Measurements from ENCODE around the gene ZNF428. TPM values are rescaled to one million over a fixed set of nuclear protein-coding genes. Genes with fewer than 3 reads are reported as not detected.

The ZNF428 gene
- total RNA-seq, 4 donors from 2014 or later: 38.1 to 61.1 (median 50.5) TPM

DNA sequence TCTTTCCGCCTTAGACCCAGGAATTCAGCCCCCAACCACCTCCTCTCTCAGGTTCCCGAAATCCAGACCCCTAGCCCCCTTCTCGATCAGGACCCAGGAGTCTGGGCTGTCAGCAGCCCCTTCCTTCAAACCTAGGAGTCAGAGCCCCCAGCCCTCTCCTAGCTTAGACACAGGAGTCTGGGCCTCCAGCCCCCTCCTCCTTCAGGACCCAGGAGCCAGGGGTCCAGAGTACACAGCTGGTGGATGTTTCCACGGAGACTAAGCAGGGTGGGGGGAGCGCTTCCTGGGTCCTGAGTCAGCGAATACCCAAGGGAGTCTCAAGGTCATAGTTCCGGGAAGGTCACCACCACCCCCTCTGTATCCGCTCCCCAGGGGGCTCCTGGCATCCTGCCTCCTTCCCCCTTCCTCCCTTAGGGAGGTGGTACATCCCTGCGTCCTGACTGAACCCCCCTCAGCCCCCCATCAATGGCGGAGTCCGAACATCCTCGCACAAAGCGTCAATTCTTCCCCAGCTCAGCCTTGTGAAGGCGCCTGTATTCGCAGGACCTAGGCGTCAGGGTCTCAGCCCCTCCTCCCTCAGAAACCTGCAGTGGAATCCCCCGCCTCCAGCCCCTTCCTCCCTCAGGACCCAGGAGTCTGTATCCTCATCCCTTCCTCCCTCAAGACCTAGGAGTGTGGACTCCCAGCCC, 15.6 kb upstream of the ZNF428 start:
- Histone ChIP-seq H3K4me1 (peaks cover 0 to 52% (median 4%) of the 10 kb centered on the region in 4 donors), H3K4me3 (peak overlapping the region; percentile 28 to 43 (median 32)), H3K9me3 (no peaks in the 10 kb centered on the region), H3K27ac (peak overlapping the region; percentile 71 to 92 (median 82)), H3K36me3 (no peaks in the 10 kb centered on the region), H3K27me3 (peaks cover under 1 to 33% of the 10 kb centered on the region in 2 donors)
- no peak for DNase-seq (ENCODE audit: low spot score in 2 of 2)
- TF ChIP-seq POLR2A (IDR thresholded peaks at IDR 0.05): peak in 1 of 2 donors; percentile 6
- TF ChIP-seq, protein P1, sequence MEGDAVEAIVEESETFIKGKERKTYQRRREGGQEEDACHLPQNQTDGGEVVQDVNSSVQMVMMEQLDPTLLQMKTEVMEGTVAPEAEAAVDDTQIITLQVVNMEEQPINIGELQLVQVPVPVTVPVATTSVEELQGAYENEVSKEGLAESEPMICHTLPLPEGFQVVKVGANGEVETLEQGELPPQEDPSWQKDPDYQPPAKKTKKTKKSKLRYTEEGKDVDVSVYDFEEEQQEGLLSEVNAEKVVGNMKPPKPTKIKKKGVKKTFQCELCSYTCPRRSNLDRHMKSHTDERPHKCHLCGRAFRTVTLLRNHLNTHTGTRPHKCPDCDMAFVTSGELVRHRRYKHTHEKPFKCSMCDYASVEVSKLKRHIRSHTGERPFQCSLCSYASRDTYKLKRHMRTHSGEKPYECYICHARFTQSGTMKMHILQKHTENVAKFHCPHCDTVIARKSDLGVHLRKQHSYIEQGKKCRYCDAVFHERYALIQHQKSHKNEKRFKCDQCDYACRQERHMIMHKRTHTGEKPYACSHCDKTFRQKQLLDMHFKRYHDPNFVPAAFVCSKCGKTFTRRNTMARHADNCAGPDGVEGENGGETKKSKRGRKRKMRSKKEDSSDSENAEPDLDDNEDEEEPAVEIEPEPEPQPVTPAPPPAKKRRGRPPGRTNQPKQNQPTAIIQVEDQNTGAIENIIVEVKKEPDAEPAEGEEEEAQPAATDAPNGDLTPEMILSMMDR (IDR thresholded peaks at IDR 0.05): peak in 1 of 5 experiments; percentile 9
- TF ChIP-seq EP300 (IDR thresholded peaks at IDR 0.05): peak in 1 of 2 donors; percentile 30
- WGBS, 2 donors: 14 to 15% methylated on average over 15 to 17 of the region's 17 CpGs

DNA sequence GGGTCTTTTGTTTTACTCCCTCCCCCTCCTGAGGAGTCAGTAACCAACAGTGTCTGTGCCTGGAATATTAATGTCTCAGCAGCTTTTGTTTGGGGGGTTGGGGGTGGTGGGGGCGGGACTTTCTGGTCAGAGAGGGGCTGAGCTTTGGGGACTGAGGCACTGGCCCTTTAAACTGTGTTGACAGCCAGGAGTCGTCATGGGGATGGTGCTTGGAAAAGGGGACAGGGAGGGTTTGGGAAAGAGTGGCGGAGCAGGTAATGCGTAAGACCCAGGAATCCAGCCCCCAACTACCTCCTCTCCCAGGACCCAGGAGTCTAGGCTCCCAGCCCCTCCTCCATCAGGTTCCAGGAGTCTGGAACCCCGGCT, 15.1 kb upstream of the ZNF428 start:
- TF ChIP-seq EP300 (IDR thresholded peaks at IDR 0.05) (no peak), POLR2A (IDR thresholded peaks at IDR 0.05) (no peak)
- TF ChIP-seq, protein P1 (IDR thresholded peaks at IDR 0.05): no peak
- H3K4me3 ChIP-seq: peak overlapping the region; percentile 28 to 43 (median 32)
- H3K36me3 ChIP-seq: no peaks in the 10 kb centered on the region
- WGBS, 2 donors: 22 to 59% methylated on average over 5 of the region's 5 CpGs
- H3K27ac ChIP-seq: peak overlapping the region; percentile 71 to 92 (median 82)
- H3K4me1 ChIP-seq: peaks cover 0 to 50% (median 3%) of the 10 kb centered on the region in 4 donors
- no peak for DNase-seq (ENCODE audit: low spot score in 2 of 2)
- no peaks in the 10 kb centered on the region for H3K9me3 ChIP-seq
- peaks cover 0 to 31% of the 10 kb centered on the region in 2 donors for H3K27me3 ChIP-seq

DNA sequence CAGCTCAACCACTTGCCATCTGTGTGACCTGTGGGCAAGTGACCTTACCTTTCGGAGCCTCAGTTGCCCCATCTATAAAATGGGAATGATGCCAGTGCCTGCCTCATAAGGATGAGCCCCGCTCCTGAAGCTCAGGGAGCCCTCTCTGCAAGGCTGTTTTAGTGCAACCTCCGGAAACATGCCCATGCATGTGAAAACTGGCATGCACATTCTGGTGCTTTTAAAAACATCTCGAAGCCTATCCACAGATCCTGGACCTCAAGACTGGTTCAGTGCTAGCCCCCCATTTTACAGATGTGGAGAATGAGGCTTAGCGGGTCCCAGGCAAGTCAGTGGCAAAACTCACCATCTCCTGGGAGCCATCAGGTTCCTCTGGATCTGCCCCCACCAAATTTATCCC, 14.6 kb upstream of the ZNF428 start:
- no peak overlapping the region for H3K4me3 ChIP-seq
- WGBS, 2 donors: 55 to 71% methylated on average over 5 of the region's 5 CpGs
- no peaks in the 10 kb centered on the region for H3K9me3 ChIP-seq
- DNase-seq (ENCODE audit: low spot score in 2 of 2): no peak
- H3K4me1 ChIP-seq: peaks cover 0 to 47% (median 3%) of the 10 kb centered on the region in 4 donors
- TF ChIP-seq, protein P1 (IDR thresholded peaks at IDR 0.05): no peak
- TF ChIP-seq POLR2A (IDR thresholded peaks at IDR 0.05) (no peak), EP300 (IDR thresholded peaks at IDR 0.05) (no peak)
- H3K27me3 ChIP-seq: peaks cover 0 to 29% of the 10 kb centered on the region in 2 donors
- peak overlapping the region in 3 of 4 donors; percentile 73 to 92 (median 90) for H3K27ac ChIP-seq
- H3K36me3 ChIP-seq: no peaks in the 10 kb centered on the region

DNA sequence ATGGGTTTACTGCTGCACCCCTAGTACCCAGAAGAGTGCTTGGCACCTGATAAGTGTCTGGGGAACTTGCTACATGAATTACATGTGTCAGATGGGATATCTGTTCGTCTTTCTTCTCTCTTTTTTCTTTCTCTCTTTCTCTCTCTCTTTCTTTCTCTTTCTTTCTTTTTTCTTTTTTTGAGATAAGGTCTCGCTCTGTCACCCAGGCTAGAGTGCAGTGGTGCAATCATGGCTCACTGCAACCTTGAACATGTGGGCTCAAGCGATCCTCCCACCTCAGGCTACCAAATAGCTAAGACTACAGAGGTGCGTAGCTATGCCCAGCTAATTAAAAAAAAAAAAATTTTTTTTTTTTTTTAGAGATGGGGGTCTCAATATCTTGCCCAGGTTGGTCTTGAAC, 14.1 kb upstream of the ZNF428 start:
- WGBS, 2 donors: 80 to 81% methylated on average over 4 of the region's 4 CpGs
- TF ChIP-seq POLR2A (IDR thresholded peaks at IDR 0.05): no peak
- TF ChIP-seq EP300 (IDR thresholded peaks at IDR 0.05): no peak
- TF ChIP-seq, protein P1 (IDR thresholded peaks at IDR 0.05): no peak
- peak overlapping the region in 2 of 4 donors; percentile 90 to 92 for H3K27ac ChIP-seq
- DNase-seq (ENCODE audit: low spot score in 2 of 2): no peak
- no peaks in the 10 kb centered on the region for H3K9me3 ChIP-seq
- peaks cover 0 to 23% of the 10 kb centered on the region in 2 donors for H3K27me3 ChIP-seq
- H3K36me3 ChIP-seq: no peaks in the 10 kb centered on the region
- peaks cover 0 to 44% (median 3%) of the 10 kb centered on the region in 4 donors for H3K4me1 ChIP-seq
- H3K4me3 ChIP-seq: no peak overlapping the region

DNA sequence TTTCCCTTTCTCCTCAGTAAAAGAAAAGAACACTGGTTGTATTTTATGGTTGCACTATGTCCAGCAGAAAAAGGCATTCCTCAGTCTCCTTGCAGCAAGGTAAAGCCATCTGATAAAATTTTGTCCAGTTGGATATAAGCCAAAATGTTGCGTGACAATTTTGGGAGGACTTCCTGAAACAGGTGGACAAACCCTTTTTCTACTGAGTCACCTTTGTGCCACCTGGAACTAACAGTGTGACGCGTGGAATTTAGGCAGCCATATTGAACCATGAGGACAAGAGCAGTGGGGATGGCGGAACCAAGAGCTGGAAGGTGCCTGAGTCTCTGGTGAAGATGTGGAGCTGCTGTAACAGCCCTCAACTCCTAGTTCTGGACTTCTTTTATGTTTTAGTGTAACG, 12.1 kb upstream of the ZNF428 start:
- H3K9me3 ChIP-seq: no peaks in the 10 kb centered on the region

More for the DNA sequence above, 12.1 kb upstream of the ZNF428 start:
- no peak overlapping the region for H3K4me3 ChIP-seq
- peaks cover 0 to 14% of the 10 kb centered on the region in 2 donors for H3K27me3 ChIP-seq
- no peak for DNase-seq (ENCODE audit: low spot score in 2 of 2)
- H3K4me1 ChIP-seq: peaks cover 0 to 34% (median 0%) of the 10 kb centered on the region in 4 donors
- 89 to 91% methylated on average over 5 of the region's 5 CpGs for WGBS, 2 donors
- H3K27ac ChIP-seq: no peak overlapping the region
- TF ChIP-seq, protein P1 (IDR thresholded peaks at IDR 0.05): no peak
- no peak for TF ChIP-seq POLR2A (IDR thresholded peaks at IDR 0.05)
- H3K36me3 ChIP-seq: peaks cover 0 to 8% (median 0%) of the 10 kb centered on the region in 3 donors

Measured in tibial nerve (tissue), 4 donors.